Measurements from ENCODE around the gene CIC. TPM values are rescaled to one million over a fixed set of nuclear protein-coding genes. Genes with fewer than 3 reads are reported as not detected.

The CIC gene
- total RNA-seq = 61.2 and 65.6 TPM in 2 replicates

DNA sequence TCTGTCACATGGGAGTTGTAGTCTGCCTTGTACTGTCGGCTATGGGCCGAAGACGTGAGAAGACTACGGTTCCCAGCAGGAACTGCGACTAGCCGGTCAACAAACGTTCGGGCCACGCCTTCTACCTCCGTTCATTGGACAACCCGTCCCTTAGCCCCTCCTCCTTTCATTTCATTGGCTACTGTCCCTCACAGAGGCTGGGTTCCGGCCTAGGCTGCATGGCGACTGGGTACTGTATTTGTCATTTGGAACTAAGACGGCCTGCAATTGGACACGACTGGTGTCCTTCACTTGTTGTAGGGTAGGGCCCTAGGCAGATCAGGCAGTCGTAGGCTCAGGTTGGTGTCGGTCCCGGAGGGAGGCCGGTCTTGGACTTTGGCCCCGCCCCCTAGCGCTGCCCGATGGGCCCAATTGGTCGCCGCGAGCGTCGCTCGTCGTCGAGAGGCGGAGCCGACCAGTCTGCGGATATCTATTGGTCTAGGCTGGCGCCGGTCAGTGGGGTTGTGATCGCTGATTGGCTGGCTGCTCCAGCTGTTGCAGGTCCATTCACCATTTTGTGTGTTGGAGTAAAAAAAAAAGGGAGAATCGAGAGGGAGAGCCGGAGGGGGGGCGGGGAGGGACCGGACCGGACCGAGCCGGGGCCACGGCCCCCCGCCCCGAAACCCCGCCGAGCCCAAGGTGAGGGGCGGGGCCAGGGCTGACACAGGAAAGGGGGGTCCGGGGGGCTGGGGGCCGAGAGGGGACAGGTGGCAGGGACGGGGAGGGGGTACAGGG lies at the start of gene CIC:
Gene CIC, plus strand, starts transcription at position 549 of the 774 bp plus-strand sequence. CDS start 2,532 bp downstream, outside the sequence.
- Mint-ChIP-seq H3K27ac (peak within 1 kb of the TSS; percentile 99), H3K36me3 (ENCODE audit: low read depth) (peaks cover 13% of the 10 kb centered on the region), H3K9me3 (no peaks in the 10 kb centered on the region), H3K4me3 (no peak within 1 kb of the TSS), H3K4me1 (peaks cover 30% of the 10 kb centered on the region), H3K27me3 (no peaks in the 10 kb centered on the region)
- intact Hi-C loops (cut with micrococcal nuclease) = loop anchor here (1.0 kb wide), 3 partner anchors 14 to 52 kb away; partner anchors contain the start of genes DEDD2, ERF and GSK3A
- peak; percentile 100 for DNase-seq

GRCh38 chr19:42219812-42220750 lies 49.0 kb upstream of the CIC start, which contains the start of gene ZNF526:
ZNF526 (plus strand) TSS chr19:42220312; CDS start chr19:42224404, 4,092 bp downstream.
- intact Hi-C loops (cut with micrococcal nuclease) = loop anchor here (1.0 to 2.0 kb wide), 3 partner anchors 21 to 63 kb away; partner anchors contain the start of gene GSK3A
- Mint-ChIP-seq H3K36me3 (ENCODE audit: low read depth) (peaks cover 36% of the 10 kb centered on the region), H3K9me3 (no peaks in the 10 kb centered on the region), H3K27me3 (peaks cover 2% of the 10 kb centered on the region), H3K4me1 (peaks cover 50% of the 10 kb centered on the region), H3K27ac (peak within 1 kb of the TSS; percentile 94), H3K4me3 (peak within 1 kb of the TSS; percentile 96)
- peak; percentile 100 for DNase-seq

DNA sequence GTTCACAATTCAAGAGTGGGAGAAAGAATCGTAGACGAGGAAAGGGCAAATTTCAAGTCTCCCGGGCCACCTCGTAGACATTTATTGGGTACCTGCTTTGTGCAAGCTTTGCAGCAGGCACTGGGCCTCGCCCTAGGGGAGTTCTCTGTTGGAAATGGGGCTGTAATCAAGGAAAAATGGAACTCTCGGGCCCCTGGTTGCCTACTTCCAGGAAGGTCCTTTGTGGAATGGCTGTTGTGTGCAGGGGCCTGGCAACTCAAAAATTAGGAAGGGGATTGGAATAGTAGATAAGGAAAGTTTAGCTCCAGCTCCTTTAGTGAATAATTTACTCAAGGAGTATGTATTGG lies 48.3 kb upstream of the CIC start:
- Mint-ChIP-seq H3K27me3 (peaks cover 2% of the 10 kb centered on the region), H3K9me3 (no peaks in the 10 kb centered on the region), H3K4me1 (peaks cover 43% of the 10 kb centered on the region), H3K27ac (peak overlapping the region; percentile 94), H3K36me3 (ENCODE audit: low read depth) (peaks cover 34% of the 10 kb centered on the region), H3K4me3 (peak overlapping the region; percentile 96)
- intact Hi-C loops (cut with micrococcal nuclease) = loop anchor here (1.0 to 2.0 kb wide), 3 partner anchors 21 to 62 kb away; partner anchors contain the start of gene GSK3A
- DNase-seq = no peak

DNA sequence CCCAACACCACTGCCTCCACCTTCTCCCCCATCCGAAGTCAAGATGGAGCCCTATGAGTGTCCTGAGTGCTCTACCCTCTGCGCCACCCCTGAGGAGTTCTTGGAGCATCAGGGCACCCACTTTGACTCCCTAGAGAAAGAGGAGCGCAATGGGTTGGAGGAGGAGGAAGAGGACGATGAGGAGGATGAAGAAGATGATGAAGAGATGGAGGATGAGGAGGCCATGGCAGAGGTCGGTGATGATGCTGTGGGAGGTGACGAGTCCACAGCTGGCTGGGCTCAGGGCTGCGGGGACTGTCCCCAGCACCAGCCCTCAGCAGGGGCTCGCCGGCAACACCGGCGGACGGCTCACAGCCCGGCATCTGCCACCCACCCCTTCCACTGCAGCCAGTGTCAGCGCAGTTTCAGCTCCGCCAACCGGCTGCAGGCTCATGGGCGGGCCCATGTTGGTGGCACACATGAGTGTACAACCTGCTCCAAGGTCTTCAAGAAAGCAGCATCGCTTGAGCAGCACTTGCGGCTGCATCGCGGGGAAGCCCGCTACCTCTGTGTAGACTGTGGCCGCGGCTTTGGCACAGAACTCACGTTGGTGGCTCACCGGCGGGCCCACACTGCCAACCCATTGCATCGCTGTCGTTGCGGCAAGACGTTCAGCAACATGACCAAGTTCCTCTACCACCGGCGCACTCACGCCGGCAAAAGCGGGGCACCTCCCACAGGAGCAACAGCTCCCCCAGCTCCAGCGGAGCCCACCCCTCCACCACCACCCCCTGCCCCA lies 43.9 kb upstream of the CIC start:
- Mint-ChIP-seq H3K4me1 (peaks cover 29% of the 10 kb centered on the region), H3K9me3 (no peaks in the 10 kb centered on the region), H3K4me3 (no peak overlapping the region), H3K27ac (no peak overlapping the region), H3K27me3 (no peaks in the 10 kb centered on the region), H3K36me3 (ENCODE audit: low read depth) (peaks cover 58% of the 10 kb centered on the region)
- intact Hi-C loops (cut with micrococcal nuclease) = no loop called here
- DNase-seq = no peak

- Mint-ChIP-seq H3K27me3 (no peaks in the 10 kb centered on the region), H3K36me3 (ENCODE audit: low read depth) (peaks cover 58% of the 10 kb centered on the region), H3K4me1 (peaks cover 25% of the 10 kb centered on the region), H3K4me3 (no peak overlapping the region), H3K27ac (no peak overlapping the region), H3K9me3 (no peaks in the 10 kb centered on the region)
- no peak for DNase-seq
- intact Hi-C loops (cut with micrococcal nuclease) = no loop called here
These were observed 43.2 kb upstream of the CIC start for GRCh38 chr19:42225718-42226292.

DNA sequence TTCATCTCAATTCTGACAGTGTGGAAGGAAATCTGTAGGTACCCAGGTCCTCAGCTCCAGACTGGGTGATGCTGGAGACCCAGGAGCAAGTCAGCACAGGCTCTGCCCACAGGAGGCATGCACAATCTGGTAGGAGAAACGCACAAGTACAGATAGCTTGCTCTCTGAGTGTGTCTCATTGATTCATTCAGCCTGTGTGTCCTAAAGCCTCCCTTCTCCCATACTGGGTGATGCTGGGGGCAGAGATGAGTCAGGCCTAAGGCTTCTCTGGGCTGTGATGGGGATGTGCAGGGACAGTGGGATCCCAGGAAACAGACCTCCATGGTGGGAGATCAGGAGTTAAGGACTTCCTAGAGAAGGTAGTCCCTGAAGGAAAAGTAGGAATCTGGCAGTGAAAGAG lies 42.2 kb upstream of the CIC start:
- H3K9me3 Mint-ChIP-seq = no peaks in the 10 kb centered on the region
- H3K36me3 Mint-ChIP-seq (ENCODE audit: low read depth) = peaks cover 62% of the 10 kb centered on the region
- DNase-seq = no peak
- intact Hi-C loops (cut with micrococcal nuclease) = no loop called here
- no peak overlapping the region for H3K27ac Mint-ChIP-seq
- no peak overlapping the region for H3K4me3 Mint-ChIP-seq
- peaks cover 25% of the 10 kb centered on the region for H3K4me1 Mint-ChIP-seq
- H3K27me3 Mint-ChIP-seq = no peaks in the 10 kb centered on the region

DNA sequence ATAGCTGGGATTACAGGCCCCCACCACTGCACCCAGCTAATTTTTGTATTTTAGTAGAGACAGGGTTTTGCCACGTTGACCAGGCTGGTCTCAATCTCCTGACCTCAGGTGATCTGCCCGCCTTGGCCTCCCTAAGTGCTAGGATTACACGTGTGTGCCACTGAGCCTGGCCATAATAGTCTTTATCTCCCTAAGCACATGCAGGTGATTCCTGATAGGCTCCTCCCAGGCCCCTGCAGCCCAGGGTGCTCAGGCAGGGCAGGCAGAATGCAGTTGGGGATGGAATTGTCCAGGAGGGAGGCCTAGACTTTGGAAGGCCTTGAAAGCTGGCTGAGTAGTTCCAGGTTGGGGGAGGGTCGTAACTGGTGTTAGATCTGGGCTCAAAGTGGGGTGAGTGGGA lies 40.4 kb upstream of the CIC start:
- intact Hi-C loops (cut with micrococcal nuclease) = no loop called here
- Mint-ChIP-seq H3K4me3 (no peak overlapping the region), H3K27ac (no peak overlapping the region), H3K4me1 (peaks cover 19% of the 10 kb centered on the region), H3K9me3 (no peaks in the 10 kb centered on the region), H3K36me3 (ENCODE audit: low read depth) (peaks cover 66% of the 10 kb centered on the region), H3K27me3 (no peaks in the 10 kb centered on the region)
- no peak for DNase-seq

GRCh38 chr19:42229301-42229854 lies 39.7 kb upstream of the CIC start:
- H3K4me1 Mint-ChIP-seq = peaks cover 19% of the 10 kb centered on the region
- H3K27ac Mint-ChIP-seq = no peak overlapping the region
- H3K9me3 Mint-ChIP-seq = no peaks in the 10 kb centered on the region
- no peak for DNase-seq
- H3K27me3 Mint-ChIP-seq = no peaks in the 10 kb centered on the region
- intact Hi-C loops (cut with micrococcal nuclease) = no loop called here
- H3K36me3 Mint-ChIP-seq (ENCODE audit: low read depth) = peaks cover 66% of the 10 kb centered on the region
- H3K4me3 Mint-ChIP-seq = no peak overlapping the region

DNA sequence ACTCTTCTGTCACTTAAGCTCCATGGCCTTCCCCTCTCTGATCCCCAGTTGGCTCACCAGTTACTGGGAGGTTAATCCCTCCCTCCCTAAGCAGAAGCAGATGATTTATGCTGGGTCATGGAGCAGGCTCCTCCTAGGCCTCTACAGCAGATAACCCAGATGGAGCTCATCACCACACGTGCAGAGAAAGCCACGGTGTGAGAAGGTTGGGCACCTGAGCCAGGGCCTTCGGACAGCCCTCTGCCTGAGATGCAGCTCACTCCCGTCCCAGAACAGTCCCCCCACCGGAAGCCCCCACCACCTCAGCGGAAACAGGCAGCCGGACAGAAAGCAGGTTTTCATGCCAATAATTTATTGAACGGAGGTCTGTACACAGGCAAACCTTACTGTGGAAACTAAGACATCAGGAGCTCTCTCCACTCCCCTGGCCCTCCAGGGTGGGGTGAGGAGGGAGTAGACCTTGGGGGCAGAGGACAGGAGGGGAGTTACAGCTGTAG lies 39.1 kb upstream of the CIC start:
- intact Hi-C loops (cut with micrococcal nuclease) = no loop called here
- Mint-ChIP-seq H3K4me1 (peaks cover 18% of the 10 kb centered on the region), H3K4me3 (no peak overlapping the region), H3K27ac (no peak overlapping the region), H3K36me3 (ENCODE audit: low read depth) (peaks cover 67% of the 10 kb centered on the region), H3K27me3 (no peaks in the 10 kb centered on the region), H3K9me3 (no peaks in the 10 kb centered on the region)
- DNase-seq = no peak

DNA sequence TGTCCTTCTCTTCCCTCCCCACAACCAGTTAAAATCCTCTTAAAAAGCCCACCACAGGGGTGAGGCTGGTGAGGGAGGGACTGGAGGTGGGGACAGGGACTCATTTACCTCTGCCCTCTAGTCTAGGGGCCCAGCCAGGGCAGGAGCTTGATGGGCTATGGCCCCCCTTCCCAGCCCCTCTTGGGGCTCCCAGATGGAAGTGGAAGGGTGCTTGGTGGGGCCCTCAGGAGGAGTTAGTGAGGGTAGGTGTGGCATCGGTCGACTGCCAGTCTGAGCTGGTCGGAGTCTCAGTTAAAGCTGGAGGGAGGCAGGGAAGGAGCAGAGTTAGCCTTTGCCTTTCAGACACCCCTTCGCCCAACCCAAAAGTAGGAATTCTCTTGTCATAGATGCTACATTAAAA lies 38.5 kb upstream of the CIC start:
- Mint-ChIP-seq H3K27ac (no peak overlapping the region), H3K4me1 (peaks cover 18% of the 10 kb centered on the region), H3K36me3 (ENCODE audit: low read depth) (peaks cover 71% of the 10 kb centered on the region), H3K4me3 (no peak overlapping the region), H3K9me3 (no peaks in the 10 kb centered on the region), H3K27me3 (no peaks in the 10 kb centered on the region)
- DNase-seq = no peak
- intact Hi-C loops (cut with micrococcal nuclease) = no loop called here

- intact Hi-C loops (cut with micrococcal nuclease) = no loop called here
- no peaks in the 10 kb centered on the region for H3K9me3 Mint-ChIP-seq
- H3K27me3 Mint-ChIP-seq = no peaks in the 10 kb centered on the region
- no peak overlapping the region for H3K4me3 Mint-ChIP-seq
- peaks cover 71% of the 10 kb centered on the region for H3K36me3 Mint-ChIP-seq (ENCODE audit: low read depth)
- DNase-seq = no peak
- peaks cover 14% of the 10 kb centered on the region for H3K4me1 Mint-ChIP-seq
- no peak overlapping the region for H3K27ac Mint-ChIP-seq
These were observed 36.6 kb upstream of the CIC start for GRCh38 chr19:42232435-42232834.

GRCh38 chr19:42233106-42233505 lies 35.9 kb upstream of the CIC start:
- H3K4me3 Mint-ChIP-seq = no peak overlapping the region
- H3K27ac Mint-ChIP-seq = no peak overlapping the region
- H3K36me3 Mint-ChIP-seq (ENCODE audit: low read depth) = peaks cover 66% of the 10 kb centered on the region
- peaks cover 11% of the 10 kb centered on the region for H3K4me1 Mint-ChIP-seq
- H3K9me3 Mint-ChIP-seq = no peaks in the 10 kb centered on the region
- DNase-seq = no peak
- H3K27me3 Mint-ChIP-seq = no peaks in the 10 kb centered on the region
- intact Hi-C loops (cut with micrococcal nuclease) = no loop called here

All from activated CD4-positive, alpha-beta T cell treated with anti-CD3 and anti-CD28 coated beads, Interleukin-2, amount 10 ng/mL, durations not matched to agents 24 days and 14 days (primary cell).